NCI-H1436 (cell line): ENCODE data around the gene CEMP1.
A peak's percentile ranks its signal among the peaks of the same experiment; 100 is the strongest.

ENCODE experiments used
- DNase-seq: peaks from one replicate; lab custom pipeline; 2025; lab: John Stamatoyannopoulos, UW

CEMP1 gene

GRCh38 chr16:2518823-2519710 is 12.1 kb downstream of the CEMP1 start:
- DNase-seq: no peak

DNA sequence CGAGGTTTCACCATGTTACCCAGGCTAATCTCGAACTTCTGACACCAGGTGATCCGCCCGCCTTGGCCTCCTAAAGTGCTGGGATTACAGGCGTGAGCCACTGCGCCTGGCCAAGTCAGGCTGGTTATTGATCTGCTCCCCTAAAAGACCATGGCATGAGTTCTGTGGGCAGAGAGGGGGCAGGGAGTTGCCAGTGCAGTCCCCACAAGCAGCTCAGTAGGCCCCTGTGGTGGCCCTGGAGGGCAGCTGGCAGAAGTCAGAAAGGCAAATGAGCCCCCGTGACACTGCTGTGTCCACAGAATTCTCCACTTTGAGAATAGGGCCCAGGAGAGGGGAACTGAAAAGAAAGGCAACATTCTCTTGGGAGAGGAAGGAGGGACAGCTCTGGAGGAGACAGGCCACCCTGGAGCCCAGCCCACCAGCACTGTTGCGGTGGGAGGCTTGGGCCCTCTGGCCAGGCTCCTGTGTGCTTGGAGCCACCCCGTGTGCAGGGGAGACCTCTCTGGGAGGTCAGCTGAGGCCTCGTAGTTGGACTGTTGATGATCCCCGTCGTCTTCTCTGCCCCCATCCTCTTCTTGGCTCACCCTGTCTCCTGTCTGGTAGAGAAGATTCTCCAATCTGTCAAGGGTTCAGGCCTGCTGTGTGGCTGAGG is 13.1 kb downstream of the CEMP1 start:
- no peak for DNase-seq

GRCh38 chr16:2516391-2517240 is 14.6 kb downstream of the CEMP1 start:
- DNase-seq: no peak

DNA sequence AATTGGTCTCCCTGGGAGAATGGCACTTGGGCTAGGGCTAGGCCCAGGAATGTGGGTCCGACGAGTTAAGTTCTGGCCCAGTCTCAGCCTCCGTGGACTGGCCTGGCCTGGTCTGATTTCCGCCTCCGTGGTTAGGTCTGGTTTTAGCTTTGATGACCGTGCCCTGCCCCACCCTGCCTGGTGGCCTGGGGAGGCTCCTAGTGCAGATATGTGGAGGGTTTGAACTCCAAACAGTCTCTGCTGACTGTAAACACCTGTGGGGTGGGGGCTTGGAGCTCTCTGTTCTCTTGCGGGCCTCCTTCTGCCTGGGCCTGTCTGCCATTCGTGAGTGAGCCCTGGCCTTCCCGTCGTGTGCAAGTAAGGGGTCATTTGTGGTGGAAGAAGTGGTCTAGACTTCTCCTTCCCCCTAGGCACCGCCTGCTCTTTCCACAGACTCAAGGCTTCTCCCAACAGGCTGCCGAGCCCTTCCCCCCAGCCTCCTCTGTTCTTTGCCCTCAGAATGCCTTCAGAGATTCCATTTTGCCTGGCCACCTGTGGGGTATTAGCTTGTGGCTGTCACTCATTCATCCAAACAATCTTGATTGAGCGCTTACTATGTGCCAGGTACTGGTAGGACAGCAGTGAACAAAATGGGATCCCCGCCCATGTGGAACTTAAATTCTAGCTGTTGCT is 15.9 kb downstream of the CEMP1 start:
- DNase-seq: no peak

- no peak for DNase-seq
Measured at GRCh38 chr16:2514333-2515179, 16.7 kb downstream of the CEMP1 start.

DNA sequence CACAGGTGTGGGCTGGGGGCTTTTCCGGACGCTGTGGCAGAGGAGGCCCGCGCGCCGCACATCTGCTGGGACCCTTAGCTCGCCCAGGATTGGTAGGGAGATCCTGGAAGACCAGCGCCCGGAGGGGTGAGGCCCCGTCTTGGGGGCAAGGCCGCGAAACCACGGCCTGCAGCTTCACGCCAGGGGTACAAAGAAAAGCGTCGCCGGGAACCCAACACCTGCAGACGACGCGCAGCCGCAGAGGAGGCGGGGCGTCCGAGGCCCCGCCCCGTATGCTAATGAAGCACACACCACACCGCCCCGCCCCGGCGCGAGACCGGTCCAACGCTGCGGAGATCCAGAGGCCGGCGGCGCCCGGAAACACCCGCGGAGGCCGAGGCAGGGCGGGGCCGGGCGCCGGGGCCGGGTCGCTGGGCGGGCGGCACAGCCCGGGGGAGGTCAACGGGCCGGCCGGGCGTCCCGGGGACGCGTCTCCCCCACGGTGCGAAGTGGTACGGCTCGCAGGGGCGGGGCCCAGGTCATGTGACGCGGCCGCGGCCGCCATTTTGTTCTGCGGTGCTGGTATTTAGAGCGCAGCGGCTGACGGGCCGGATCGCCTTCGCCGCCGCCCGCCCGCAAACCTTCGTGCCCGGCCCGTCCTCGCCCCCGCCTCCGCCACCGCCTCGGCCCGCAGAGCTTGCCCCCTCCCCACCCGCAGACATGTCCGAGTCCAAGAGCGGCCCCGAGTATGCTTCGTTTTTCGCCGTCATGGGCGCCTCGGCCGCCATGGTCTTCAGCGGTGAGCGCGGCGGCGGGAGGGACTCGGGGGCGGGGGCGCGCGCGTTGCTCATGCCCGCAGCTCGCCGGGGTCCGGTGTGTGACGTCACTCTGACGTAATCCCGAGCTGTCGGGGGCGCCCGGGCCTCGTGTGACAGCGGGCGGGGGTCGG is 17.5 kb downstream of the CEMP1 start, which contains the start of gene ATP6V0C:
Gene ATP6V0C (plus strand): TSS at position 548 of the 928 bp plus-strand sequence. CDS start 152 bp downstream, at position 700.
- peak; percentile 83 for DNase-seq

GRCh38 chr16:2512735-2513404 is 18.3 kb downstream of the CEMP1 start:
- peak; percentile 45 for DNase-seq

- no peak for DNase-seq
Measured at GRCh38 chr16:2511996-2512734, 19.0 kb downstream of the CEMP1 start.

DNA sequence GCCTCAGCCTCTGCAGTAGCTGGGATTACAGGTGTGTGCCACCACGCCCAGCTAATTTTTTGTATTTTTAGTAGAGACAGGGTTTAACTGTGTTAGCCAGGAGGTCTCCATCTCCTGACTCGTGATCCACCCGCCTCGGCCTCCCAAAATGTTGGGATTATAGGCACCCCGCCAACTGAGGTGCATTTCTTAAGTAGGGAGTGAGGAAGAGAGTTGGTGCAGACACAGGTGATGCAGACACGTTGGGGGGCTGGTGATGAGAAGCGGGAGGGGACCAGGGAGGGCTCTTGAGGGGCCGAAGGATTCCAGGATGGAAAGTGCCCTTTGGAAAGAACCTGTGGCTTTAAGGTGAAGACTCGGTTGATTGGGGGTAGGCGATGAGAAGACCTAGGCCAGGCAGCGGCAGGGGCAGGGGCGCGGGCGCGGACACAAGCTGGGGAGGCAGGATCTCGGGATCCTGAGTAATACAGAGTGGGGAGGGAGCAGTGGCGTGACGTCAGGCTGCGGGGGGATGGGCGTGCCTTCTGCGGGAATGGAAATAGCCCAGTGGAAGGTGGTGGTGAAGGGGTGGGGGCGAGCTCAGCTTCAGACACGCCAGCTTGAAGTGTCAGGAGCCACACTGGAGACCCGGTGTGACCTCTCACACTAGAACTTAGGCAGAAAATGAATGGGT is 19.9 kb downstream of the CEMP1 start:
- DNase-seq: no peak

GRCh38 chr16:2508722-2509400 is 22.3 kb downstream of the CEMP1 start:
- DNase-seq: no peak

GRCh38 chr16:2507665-2508064 is 23.5 kb downstream of the CEMP1 start:
- DNase-seq: no peak

DNA sequence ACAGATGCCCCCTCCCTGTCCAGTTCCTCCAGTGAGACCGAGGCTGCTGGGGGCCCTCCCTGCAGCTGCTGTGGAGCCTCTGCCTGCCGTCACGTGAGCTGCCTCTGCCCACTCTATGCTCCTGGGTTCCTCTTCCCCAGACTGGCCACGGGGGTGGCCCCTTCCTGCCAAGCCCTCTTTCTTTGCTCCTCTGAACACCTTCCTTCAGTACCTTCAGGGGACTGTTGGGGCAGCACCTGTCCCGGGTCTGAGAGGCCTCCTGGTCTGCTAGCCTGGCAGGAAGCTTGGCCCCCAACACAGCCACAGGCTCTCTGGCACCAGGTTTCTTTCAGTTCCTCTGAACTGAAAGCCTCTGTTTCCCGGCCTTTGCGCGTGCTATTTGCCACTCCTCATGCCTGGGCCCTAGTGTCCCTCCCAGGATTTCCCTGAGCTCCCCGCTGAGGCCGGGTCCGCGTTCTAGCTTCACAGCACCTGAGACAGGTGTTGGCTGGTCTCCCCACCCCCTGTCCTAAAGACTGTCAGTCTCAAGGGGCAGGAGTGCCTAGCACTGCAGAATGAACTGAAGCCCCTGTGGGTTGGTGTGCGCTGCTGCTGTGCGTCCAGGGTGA is 24.1 kb downstream of the CEMP1 start:
- no peak for DNase-seq

DNA sequence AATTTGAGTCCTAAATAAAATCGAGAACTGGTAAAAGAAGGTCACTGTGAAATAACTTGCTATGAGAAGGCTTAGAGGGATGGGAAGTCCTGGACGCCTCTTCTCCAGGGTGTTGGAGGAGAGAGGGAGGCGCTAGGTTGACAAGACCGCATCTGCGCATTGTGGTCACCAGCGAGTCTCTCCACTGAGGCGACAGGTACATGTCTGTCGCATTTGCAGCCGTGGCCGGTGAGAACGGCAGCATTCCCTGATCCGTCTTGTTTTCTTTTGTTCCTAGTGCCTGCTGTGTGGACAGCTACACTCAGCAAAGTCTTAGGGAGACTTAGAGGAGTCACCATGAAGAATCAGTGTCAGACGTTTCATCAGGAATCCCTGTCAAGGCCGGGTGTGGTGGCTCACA is 25.5 kb downstream of the CEMP1 start:
- DNase-seq: no peak

GRCh38 chr16:2501946-2502895 is 29.0 kb downstream of the CEMP1 start:
- no peak for DNase-seq

DNA sequence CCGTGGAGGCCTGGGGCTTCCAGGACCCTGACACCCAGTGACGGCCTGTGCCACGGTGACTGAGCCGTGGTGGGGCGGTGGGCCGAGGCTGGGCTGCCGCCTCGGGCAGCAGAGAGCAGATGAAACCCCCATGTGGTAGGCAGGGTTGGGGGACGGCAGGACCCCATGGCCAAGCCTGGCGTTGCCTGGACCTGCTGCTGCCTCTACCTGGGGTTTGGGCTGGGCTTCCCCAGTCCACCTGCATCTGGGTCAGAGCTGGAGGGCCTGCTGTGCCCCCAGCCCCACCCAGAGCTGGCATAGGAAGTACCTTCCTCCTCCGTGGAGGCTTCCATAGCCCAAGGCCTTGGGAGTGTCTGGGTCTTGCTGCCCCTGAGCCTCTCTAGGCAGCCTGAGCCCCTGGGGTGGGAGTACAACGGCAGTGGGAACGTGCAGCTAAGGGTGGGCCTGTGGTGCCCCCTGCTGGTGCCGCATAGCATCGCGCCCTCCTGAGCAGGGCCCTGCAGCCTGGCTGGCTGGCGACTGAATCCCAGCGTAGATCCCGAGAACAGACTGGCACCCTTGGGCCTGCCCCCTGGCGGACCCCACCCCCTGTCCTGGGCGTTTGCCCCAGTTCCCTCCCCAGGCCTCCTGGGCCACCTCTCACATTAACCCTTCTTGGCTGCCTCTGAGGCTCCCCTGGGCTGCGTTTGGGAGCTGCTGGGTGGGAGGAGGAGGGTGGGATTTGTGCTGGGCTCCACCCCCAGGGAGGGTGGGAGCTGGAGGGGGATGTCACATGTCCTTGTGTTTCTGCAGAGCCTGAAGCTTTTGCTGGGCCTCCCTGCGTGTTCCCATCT is 30.1 kb downstream of the CEMP1 start:
- peak; percentile 80 for DNase-seq
